ENCODE measurements around the gene REV3L.

The REV3L gene

DNA sequence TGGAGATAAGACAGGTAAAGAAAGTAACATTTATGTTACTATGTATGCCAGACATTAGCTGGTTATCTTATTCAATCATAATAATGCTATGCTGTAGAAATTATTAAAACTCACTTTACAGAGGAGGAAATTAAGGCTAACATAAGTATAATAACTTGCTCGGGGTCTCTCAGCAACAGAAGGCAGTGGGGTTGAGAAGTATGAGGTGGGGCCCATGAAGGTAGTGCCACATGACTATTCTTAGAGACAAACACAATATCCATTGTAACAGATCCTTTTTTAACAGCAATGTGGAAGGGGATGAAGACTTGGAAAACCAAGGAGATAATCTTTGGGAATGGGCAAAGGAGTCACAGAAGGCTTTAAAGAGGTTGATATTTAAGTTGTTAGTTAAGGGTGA lies 11.5 kb downstream of the REV3L start:
- DNase-seq (ENCODE audit: extremely low read depth, low read depth) = no peak
- no peak overlapping the region for H3K4me3 ChIP-seq (replicated peaks; ENCODE audit: low read depth, low read length)
- no peak for TF ChIP-seq CTCF (IDR thresholded peaks at IDR 0.05; ENCODE audit: low read depth, low read length, missing control alignments)

DNA sequence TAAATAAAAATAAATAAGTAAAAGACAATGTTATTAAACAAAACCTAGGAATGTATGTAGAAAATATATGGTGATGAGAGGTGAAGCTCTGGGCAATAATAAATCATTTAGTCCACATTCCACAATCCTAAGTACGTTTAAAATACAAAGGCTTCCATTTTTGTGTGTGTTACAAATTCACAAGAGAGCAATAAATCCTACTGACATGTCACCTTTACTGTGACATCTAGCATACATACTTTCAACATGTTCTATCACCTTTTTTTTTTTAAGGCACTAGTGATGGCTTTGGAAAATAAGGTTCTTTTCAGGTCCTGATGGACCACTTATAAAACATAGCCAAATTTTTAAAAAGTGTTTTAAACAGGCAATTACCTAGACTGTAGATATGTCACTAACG lies 12.0 kb downstream of the REV3L start:
- H3K4me3 ChIP-seq (replicated peaks; ENCODE audit: low read depth, low read length) = no peak overlapping the region
- DNase-seq (ENCODE audit: extremely low read depth, low read depth) = no peak
- TF ChIP-seq CTCF (IDR thresholded peaks at IDR 0.05; ENCODE audit: low read depth, low read length, missing control alignments) = no peak

- no peak for TF ChIP-seq CTCF (IDR thresholded peaks at IDR 0.05; ENCODE audit: low read depth, low read length, missing control alignments)
- no peak overlapping the region for H3K4me3 ChIP-seq (replicated peaks; ENCODE audit: low read depth, low read length)
- no peak for DNase-seq (ENCODE audit: extremely low read depth, low read depth)
Observed at GRCh38 chr6:111469543-111469942, 13.5 kb downstream of the REV3L start.

DNA sequence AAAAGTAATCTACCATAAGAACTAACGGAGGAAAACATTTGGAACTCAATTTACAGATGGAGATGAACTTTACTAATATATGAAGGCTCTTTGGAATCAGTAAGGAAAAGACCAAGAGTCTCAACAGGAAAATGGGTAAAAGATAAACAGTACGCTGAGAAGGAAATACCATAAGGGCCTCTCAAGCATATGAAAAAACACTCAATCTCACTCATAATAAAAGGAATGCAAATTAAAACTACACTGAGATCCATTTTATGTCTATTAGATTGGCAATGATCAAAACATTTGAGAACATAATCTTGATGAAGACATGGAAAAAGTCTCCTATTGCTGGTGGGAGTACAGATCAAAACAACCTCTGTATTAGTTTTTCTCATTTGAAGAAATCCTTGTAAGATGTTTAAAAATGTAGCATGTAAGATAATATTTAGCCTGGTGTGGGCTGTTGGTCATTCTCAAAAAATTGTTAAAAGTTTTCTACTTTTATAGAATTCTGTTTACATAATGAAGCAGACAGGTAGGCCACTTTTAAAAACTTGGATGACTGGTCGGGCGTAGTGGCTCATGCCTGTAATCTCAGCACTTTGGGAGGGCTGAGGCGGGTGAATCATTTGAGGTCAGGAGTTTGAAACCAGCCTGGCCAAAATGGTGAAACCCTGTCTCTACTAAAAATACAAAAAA lies 14.5 kb downstream of the REV3L start:
- TF ChIP-seq CTCF (IDR thresholded peaks at IDR 0.05; ENCODE audit: low read depth, low read length, missing control alignments) = no peak
- no peak for DNase-seq (ENCODE audit: extremely low read depth, low read depth)
- H3K4me3 ChIP-seq (replicated peaks; ENCODE audit: low read depth, low read length) = no peak overlapping the region

DNA sequence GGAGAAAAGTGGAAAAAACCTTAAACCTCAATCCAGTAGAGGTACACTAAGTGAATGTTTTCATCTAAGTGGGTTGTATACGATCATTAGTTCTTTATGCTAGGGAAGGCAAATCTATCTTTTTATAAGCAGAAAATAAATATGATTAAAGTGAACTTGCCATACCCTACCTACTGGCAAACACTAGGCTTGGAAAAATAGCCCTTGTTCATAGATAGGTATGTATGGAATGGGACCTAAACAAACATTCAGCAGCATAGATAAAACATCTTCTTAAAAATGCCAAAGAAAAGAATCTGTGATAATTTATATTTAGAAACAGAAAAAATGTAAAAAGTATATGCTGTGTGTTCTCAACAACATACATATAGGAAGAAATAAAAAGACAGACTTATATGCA lies 18.8 kb downstream of the REV3L start:
- DNase-seq (ENCODE audit: extremely low read depth, low read depth) = no peak
- no peak overlapping the region for H3K4me3 ChIP-seq (replicated peaks; ENCODE audit: low read depth, low read length)
- no peak for TF ChIP-seq CTCF (IDR thresholded peaks at IDR 0.05; ENCODE audit: low read depth, low read length, missing control alignments)

GRCh38 chr6:111462770-111463391 lies 20.1 kb downstream of the REV3L start:
- no peak overlapping the region for H3K4me3 ChIP-seq (replicated peaks; ENCODE audit: low read depth, low read length)
- no peak for DNase-seq (ENCODE audit: extremely low read depth, low read depth)
- no peak for TF ChIP-seq CTCF (IDR thresholded peaks at IDR 0.05; ENCODE audit: low read depth, low read length, missing control alignments)

All from HFF-Myc (cell line).